Activated effector memory CD4-positive, alpha-beta T cell treated with Interleukin-2 at 50 U/mL for 16 hours (primary cell): ENCODE results near the gene KIF1C.

Experiments used
- DNase-seq: peaks from one replicate; pipeline ENCODE4 v3.0.0-alpha.2; 2020

The KIF1C gene

DNA sequence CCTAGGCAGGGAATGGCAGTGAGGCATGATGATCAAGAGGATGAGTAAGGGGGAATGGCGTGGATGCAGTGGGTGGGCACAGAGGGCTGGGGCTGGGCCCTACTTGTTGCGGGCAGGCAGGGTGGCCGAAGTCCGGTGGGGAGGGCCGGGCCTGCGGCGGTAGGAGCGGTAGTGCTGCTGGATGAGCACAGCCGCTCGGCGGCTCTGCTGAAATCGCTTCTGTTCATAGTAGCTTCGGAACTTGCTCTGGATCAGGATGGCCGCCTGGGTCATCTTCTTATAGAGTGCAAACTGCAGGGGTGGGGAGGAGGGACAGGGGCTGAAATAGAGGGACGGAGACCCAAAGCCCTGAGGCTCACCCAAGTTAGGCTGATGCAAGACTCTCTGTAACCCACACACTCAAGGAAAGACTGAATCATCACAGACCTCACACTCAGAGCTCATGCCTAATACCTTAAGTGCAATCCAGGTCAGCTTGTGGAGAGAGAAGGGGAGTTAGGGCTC is 28.7 kb upstream of the KIF1C start:
- DNase-seq = no peak

DNA sequence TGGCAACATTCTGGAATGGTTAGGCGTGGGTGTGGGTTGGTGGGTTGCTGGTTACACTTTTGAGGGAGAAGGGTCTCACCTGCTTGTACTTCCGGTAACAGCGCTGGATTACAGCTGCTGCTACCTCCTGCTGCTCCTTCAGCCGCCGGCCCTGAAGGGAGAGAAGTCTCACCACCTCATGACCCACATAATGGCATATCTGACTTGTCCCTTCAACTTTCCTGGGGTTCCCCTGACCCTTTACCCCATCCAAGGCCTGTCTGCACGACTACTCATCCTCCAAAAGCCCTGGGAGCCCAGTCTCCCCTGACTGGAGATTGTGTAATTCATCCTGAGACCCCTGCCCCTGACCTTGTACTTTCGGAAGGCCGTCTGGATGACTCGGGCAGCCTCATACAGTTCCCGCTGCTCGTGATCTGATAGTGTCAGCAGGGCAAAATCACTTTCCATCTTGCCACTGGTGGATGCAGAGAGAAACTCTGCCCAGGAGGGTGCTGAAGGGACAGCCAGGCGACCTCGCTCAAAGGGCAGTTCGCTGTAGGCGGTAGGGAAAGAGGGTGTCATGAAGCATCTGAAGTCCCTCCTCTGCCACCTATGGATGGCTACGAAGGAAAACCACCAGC is 28.1 kb upstream of the KIF1C start:
- DNase-seq = no peak

DNA sequence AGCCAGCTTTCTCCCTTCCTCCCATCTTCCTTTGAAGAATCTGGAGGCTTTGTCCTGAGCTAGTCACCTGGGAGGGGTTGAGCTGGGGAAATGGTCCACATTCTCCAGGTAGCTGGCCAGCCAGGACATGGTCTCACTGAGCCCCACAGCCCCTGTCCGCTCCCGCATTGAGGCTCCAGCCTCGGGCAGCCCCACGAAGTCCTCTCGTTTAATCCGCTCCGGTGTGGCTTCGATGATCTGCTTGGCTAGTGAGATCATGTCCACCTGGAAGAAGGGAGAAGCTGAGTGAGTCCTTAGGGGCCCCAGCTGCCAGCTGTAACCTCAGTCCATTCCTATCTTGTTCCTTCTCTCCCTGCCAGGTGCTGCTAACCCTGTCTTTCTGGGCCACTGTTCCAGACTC is 27.5 kb upstream of the KIF1C start:
- no peak for DNase-seq

DNA sequence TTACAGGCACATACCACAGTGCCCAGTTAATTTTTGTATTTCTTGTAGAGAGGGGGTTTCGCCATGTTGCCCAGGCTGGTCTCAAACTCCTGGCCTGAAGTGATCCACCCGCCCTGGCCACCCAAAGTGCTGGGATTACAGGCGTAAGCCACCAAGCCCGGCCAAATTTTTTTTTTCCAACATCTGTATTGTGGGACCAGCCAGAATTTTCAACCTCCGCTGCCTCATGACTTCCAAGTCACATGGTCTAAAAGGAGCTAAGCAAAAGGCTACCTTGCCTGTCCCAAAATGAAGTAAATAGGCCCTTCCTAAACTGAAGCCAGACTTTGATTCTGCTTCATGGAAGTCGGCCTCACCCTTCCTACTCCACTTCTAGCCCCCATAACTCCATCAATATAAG is 25.9 kb upstream of the KIF1C start:
- DNase-seq = no peak

DNA sequence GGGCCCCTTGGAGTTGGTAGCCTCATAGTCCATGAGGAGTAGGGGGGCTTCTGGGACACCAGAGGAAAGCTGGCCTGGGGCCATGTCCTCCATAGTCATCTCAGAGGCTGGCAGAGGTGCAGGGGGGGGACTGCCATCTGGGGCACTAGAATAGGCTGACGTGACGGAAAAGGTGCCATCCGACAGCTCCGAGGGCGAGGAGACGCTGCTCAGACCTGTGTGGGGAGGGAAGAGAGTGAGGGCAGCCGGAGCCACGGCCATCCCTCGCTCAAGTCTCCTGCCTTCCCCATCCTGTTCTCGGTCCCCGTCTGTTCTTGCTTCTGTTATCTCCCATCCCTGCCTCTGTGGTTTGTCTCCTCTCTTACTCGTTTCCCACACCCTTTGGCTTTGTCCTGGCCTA is 25.4 kb upstream of the KIF1C start:
- DNase-seq = no peak

DNA sequence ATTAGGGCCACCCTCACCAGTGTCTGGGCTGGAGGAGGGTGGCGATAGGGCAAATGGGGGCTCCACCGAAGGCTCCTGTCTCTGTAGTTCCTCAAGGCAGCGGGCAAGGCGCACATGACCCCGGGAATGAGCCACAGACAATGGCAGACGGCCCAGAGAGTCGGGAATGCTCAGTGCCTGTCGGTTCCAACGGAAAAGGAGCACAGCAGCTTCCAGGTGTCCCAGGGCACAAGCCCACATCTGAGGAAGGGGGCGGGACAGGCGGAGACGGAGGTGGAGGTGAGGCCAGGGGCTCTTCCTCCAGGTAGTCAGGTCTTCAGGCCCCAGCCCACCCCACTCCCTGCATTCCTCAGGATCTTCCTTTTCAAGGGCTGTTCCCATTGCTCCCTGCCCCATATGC is 25.0 kb upstream of the KIF1C start:
- no peak for DNase-seq

DNA sequence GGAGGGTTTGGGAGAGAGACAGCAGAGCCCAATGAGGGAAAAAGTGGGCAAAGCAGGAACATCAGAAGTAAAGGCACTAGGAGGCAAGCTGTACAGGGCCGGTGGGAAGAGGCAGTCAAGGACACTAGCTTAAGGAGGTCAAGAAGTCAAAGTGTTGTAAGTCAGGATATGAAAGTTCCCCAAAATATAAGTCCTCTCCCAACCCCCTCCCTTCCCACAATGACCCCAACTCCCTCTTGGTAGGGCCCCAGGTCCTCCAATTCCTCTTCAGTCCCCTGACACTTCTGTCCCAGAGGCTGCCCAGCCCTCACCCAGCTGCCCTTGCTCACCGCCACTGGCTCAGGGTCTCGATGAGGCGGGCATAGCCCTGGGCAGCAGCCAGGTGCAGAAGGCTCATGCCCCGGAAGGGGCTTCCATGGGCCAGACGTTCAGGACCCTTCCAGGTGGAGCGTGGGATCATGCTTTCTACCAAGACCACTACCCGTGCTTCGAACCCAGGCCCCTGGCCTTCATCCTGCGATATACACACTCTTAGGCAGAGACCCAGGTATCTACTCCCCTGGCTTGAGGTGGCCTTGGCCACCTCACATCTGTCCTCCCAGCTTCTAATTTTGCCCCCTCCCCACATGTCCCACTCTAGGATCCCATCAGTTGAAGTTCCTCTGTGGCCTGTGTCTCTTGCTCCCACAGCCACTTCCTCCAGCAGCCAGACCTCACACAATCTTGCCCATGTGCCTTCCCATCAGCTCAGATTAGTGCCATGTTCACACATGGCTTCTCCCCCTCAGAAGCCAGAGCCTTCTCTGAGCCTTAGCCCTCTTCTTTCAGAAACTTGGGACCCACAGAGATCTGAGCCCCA is 24.3 kb upstream of the KIF1C start:
- DNase-seq = no peak

DNA sequence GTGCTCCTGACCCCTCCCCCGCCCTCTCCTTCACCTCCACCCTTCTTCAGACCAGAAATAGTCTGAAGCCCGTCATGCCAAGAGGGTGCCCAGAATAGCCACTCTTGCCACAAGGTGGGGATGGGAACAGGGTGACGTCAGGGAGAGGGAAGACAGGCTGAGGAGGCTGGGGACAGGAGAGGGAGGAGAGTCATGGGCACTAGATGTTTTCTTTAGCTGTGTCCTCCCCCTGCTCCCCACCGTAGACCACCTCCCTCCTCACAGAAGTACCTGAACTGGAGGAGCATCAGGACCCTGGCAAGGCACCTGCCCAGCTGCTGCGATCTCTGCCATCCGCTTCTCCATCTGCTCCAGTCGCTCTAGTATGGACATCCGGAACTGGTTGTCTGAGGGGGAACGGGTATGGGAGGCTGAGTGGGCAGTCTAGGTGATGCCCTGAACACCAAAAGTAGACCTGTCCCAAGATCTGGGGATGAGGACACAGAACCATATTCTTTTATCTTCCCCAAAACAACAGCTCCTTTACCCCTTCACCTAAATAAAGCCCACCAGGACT is 23.6 kb upstream of the KIF1C start:
- DNase-seq = no peak

DNA sequence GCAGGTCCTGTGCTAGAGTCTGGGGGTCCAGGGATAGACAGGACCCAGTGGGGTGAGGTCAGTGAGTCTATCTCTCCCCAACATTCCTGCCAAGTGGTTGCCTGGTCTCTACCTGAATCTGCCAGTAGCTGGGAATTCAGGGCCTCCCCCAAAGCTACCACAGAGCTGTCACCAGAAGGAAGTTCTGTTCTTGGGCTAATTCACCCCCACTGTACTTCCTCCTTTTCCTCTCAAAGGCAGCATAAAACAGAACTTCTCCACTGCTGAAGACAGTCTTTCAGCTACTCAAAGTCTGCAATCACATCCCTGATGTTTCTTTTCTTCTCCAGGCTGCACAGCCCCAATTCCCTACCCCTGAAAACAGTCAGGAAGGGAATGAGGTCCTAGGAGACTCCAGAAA is 19.0 kb upstream of the KIF1C start:
- DNase-seq = no peak

DNA sequence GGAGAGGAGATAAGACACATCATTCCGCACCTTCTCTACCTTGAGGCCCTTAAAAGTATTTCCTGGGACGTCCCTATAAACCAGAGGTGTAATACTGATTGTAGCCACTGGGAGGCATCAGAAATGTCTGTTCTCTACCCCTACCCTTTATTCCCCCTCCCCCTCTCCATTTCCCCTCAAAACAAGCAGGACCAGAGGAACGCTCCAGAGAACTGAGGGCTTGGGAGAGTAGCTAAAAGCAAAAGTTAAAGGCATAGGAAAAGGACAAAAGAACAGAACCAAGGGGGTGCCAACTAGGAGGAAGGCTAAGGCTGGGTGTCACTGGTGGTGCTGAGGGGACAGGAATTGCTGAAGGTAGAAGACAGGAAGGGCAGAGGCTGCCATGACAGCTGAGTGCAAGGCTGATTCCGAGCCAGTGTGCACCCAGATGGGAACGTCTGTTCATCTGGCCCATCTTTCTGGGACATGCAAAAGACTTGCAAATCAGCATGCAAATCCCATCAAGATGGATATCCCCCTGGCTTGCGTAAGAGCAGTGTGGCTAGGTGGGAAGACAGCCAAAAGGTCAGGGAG is 17.0 kb upstream of the KIF1C start:
- peak; percentile 18 for DNase-seq

DNA sequence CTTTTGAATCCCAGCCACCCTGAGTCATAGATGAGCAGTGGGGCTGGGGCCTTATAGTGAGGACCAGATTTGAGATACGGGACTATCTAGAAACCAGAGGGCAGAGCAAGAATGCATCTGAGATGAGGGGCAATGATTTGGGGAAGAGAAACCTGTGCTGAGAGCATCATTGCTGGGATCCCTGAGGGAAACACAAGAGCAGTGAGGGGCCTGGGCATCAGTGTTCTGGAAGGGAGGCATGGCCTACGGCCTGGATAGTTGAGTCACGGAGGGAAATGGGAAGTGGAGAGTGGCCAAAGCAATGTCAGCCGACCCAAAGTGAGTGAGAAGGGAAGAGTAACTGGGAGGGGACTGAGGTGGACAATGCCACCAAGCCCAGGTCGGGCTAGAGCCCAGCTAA is 15.4 kb upstream of the KIF1C start:
- DNase-seq = no peak

DNA sequence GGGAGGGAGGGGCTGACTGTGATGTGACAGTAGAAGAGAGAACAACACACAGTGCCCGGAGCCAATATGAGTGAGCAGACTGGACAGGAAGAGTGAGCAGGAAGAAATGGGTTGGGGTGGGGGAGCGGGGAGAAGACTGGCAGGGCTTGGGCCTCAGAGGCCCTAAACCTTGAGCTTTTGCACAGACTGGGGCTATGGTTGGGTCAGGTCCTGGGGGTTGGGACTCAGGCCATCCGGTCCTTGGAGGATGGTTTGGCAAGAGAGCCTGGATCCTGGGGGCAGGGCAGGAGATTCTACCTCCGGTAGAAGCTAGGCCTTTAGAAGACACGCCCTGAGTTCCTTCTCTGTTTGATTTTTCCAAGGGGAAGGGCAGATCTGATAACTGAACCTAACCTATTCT is 11.3 kb upstream of the KIF1C start:
- DNase-seq = no peak

DNA sequence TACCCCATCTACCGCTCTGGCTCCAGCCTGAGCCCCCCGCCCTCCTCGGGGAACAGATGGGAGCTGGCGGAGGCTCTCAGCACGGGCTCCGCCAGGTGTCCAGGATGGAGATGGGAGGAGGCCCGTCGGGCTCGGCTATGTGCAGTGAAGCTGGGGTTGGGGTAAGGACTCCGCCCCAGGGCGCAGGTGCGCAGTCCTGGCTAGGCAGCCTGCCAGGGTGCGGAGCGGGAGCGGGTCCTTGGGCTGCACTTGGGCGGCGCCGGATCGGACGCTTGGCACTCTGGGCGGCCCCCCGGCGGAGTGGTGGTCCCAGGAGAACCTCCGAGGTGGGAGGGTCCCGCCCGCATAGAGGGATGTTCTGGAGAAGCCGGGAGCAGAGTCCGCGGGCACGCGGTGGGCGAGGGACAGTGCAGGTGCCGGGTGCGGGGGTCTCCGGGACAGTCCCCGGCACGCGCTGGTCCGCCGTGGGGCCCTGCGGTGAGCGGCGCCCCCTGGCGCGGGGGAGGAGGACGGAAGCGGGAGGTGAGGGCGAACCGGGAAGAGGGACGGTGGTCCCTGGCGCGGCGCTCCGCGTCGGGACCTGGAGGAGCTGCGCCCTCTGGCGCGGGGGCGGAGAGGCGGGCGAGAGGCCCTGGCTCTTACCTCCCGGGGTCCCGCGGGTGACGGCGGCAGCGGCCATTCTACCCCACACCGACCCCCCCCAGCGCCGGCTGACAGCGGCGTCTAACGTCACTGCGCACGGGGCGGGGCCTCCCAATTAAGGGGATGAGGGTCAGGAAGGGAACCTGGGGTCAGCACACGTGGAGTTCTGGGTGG is 10.6 kb upstream of the KIF1C start, which contains the start of gene CAMTA2:
CAMTA2 (minus strand) TSS at position 725 of the 816 bp plus-strand sequence. CDS start 1,453 bp downstream, outside the sequence.
- peak; percentile 81 for DNase-seq

DNA sequence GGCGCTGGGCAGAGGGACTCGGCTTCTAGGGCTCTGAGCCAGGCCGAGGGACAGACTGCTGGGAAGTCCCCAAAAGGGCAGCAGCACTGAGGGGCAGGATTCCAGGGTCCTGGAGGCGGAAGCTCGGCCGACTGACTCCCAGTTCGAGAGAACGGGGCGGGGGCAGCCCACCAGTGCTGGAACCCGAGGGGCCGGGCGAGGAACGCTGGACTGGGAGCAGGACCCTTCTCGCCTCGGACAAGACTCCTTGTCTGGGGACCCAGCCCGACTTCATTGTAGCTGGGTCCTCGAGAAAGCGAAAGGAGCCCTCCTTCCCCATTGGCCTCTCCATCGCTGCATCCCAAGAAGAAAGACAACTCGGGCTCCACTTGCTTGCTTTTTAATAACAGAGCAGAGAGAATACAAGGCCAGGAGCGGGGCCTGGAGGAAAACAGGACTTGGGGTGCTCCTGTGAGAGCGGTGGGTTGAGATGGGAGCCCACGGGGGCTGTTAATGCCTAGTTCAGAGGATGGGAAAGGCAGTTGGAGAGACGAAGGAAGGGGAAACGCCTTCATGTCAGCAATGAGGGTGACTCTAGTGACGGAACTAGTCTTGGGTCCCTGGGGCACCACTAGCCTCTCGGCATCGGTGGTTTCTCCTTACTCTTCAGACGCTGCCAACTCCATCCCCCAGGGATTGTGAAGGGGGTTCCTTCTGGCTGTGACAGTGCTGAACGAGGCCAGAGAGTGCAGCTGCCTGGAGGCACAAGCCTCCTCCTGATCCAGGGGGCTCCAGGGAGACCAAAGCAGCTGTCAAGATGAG is 9.8 kb upstream of the KIF1C start:
- DNase-seq = no peak

DNA sequence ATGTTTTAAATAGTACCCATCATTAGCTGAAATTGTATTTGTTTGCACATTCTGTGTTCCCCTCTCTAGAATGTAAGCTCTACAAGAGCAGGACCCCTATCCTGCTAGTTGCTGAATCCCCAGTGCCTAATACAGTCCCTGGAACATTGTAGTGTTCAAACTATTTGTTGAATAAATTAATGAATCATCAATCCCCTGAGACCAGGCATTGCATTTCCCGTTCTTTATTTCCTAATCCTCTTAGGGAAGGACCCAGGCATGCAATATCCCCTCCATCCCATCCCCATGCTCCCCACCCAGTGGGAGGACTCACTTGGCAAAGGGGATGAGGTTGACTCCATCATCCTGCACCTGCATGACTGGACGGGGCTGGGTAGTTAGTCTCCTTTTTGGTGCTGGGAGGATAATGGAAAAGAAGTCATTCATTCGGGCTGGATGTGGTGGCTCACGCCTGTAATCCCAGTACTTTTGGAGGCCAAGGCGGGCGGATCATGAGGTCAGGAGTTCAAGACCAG is 3.6 kb upstream of the KIF1C start:
- no peak for DNase-seq

DNA sequence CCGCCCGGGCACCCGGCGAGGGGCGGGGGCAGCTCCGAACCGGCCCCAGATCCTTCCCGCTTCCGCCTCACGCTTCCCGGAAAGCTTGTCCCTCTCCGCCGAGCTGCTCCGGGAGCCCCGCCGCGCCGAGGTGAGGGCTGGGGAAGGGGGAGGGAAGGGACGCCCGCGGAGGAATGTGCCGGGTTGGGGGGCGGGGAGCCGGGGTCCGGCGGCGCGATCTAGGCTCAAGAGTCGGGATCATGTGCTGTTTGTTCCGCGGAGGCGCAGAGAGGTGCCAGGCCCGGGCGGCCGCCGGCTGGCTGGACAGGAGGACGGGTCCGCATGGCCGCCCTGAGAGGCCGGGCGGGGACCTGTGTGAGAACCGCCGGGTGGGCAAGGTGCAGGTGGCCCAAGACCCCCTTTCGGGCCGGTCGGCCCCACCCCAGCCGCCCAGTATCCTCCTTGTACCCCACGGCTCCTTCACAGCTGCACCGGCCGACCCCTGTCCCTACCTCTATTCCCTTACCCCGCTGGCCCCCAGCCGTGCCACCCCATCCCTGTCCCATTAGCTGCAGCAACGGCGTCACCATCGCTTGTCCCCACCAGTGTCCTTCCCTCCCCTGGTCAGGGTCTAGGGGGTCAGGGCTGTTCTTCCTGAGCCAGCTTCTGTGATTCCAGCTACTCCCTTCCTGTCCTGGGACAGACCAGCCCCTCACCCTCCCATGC is 429 bp downstream of the KIF1C start:
- no peak for DNase-seq

DNA sequence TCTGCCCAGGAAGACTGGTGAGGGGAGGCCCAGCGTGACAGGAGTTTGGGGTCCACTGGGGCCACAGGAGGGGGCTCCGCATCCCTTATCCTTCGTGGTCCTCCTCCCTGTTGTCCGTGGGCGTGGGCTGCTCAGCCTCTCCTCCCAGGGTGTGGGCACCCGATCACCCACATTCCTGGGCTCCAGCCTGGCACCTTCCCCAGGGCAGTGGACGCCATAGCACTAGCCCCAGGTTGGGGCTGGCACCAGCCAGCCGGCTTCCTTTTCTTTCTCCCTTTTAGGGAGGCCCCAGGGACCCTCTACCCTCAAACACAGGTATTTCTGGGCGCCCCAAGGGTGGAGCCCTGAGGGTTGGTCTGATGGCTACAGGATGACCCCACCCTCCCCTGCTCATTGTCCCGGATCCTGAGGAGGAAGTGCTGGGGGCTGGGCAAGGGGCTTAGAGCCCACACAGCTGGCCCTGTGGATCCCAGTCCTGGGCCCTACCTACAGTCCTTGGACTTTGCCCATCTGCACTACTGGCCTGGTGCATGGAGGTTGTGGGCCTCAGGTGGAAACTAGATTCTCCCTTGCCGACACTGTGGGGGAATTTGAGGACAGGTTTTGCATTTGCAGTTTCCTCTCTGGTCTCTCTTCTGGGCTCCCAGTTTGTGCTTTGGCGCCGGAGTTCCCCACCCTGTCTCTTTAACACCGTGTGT is 1.1 kb downstream of the KIF1C start:
- DNase-seq = no peak

DNA sequence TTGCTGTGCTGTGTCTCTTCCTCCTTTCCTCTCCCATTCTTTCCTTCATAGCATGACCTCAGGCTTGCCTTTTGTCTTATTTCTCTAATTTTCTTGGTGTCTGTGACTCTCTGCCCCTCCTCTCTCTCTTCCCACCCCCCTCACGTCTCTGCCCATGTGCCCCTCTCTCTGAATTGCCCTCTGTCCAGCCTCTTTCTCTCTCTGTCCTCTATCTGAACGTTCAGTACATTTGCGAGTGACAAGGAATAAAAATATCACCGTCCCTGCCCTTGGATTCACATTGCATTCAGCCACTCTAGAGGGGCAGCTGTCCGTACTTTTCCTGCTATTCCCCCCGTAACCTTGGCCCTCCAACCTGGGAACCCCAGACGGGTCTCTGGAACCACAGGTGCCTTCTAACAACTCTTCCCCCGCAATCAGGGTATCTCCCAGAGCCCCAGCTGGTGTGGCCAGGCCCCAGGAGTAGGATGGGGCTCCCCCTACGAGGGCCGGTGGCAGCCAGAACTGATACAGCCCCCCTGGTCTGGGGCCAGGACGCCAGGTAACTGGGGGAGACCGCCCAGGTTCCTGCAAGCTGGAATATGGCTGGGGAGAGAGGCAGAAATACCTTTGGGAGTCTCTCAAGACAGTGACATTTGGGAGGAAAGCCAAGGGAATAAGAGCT is 1.8 kb downstream of the KIF1C start:
- DNase-seq = no peak

DNA sequence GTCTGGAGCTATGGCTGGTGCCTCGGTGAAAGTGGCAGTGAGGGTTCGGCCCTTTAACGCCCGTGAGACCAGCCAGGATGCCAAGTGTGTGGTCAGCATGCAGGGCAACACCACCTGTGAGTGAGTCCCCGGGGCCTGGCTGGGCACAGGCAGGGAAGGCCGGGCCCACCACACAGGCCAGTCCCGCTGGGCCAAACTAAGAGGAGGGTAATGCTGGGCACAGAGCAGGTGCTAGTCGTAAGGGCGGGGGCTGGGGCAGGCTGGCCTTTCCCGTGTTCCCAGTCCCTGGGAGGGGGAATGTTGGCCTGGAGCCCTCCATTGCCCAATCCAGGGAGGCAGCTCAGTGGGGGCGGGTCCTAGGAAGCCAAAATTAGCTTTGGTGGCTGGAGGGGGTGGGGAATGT is 2.5 kb downstream of the KIF1C start:
- no peak for DNase-seq
